Raji (cell line): ENCODE data around the gene SPECC1.

Experiments
- POLR2A ChIP-seq: IDR thresholded peaks from 2 replicates; pipeline ENCODE4 v1.6.1; 2011; ENCODE audit warnings: low read depth, low read length, control low read depth; ENCODE audit not compliant: insufficient read depth

SPECC1 gene

DNA sequence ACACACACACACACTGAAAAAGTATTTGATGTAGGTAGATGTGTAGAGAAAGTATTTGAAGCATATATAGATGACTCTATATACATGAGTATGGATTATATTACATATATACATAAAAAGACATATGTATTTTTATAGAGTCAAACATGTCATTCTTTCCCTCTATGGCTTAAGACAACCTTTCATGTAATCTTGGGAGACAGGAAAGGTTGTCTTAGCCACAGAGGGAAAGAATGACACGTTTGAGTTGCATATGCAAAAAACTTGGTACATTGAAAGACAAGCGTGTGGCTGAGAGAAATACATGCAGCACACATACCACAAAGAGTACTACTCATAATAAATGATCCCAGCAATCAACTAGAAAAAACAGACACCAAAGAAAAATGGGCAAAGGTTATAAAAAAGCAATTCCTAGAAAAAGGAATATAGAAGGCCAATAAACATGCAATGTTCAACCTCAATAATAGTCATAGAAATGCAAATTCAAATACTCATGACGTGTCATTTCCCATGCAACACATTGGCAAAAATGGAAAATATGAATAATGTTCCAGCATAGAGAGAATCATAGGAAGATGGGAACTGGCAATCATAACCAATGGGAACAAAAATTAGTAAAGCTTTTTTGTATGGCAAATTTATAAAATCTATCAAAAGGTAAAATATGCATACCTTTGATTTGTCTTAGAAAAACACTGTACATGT is 69.0 kb downstream of the SPECC1 start:
- TF ChIP-seq POLR2A, result no peak

DNA sequence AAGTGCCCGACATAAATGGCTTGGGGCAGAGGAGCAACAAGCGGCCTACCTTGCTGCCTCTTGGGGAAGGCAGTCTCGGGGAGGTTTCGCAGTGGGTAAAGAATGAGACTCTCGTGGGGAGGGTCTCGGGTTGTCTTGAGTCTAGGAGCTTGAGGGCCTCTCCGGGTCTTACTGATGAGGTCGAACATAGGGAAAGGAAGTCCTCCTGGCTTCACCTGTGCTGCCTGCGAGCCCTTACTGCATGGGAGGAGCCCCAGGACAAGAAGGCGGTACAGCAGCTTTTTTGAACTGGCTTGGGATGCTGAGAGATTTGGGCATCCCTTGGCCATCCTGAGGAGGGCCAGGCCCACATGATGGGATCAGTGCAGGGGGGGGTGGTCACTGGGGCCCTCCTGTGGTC is 71.4 kb downstream of the SPECC1 start:
- TF ChIP-seq POLR2A, result no peak

DNA sequence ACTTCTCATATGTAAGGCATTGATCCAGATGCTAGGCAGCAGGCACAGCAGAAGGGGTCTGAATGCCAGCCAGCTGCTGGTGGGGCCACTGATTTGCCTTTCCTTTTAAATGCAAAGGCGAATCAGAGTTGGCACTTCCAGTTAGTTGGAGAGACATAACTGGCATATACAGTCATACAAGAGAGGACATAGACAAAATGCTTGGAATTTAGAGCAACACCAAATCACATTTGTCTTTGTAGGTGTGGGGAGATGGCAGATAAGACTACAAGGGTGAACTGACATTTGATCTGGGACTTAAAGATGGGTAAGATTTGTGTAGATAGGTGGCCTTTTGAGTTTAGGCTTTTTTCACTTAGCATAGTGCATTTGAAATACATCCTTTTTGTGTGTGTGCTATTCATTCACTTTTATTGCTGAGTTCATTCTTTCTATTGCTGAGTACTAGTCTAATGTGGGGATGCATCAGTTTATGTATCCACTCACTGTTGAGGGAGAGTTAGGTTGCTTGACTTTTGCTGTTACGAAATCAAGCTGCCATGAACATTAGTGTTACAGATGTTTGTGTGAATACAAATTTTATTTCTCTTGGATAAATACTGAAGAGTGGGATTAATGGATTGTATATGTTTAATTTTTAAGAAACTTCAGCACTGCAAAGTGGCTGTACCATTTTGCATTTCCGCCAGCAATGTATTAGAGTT is 74.1 kb downstream of the SPECC1 start:
- TF ChIP-seq POLR2A, result no peak

DNA sequence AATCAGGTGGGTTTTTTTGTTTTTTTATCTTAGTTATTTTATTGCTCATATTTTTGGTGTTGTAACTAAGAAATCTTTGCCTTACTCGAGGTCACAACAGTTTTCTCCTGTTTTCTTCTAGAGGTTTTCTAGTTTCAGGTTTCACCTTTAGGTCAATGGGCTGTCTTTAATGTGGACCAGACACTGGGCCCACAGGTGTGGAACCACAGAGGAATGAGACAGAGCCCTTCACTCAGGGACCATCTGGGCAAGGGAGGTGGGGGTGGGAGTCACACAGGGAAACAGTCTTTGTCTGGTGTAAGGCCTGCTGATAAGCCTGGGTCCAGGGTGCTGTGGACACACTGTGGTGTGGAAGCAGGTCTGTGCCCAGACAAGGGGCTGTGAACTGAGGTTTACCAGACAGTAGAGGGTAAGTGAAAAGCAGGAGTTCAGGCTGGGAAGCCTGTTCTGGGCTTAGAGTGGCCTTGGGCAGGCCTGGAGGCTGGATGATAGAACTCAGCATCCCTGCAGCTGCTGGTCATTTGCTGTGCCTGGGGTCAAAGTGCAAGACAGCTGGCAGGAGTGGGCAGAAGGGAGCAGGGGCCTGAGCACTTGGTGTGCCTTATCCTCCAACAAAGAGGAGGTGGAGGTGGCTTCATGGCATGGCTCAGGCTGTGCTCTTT is 75.6 kb downstream of the SPECC1 start:
- no peak for TF ChIP-seq POLR2A

DNA sequence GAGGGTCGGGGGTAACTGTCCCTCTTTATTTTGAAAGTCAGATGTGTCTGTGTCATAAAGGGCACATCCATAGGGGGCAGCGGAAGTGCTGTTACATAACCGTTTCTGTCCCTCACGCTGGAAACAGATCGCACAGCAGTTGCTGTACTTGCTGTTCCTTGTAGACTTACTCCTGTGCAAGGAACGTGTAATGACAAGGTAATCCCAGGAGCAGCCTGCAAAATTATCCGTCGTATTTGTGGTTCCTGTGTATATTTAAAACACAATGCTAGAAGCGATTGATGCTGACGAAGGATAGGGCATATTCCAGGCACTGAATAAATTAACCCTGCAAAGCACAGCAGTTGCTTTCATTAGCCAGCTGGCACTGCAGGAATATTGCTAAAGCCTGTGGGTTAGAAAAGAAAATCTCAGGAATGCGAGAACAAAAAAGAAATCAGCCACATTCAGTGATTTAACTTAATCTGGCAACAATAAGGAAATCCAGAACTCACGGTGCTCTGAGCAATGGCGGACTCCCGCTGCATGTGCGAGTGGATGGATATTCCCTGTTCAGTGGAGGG is 76.2 kb downstream of the SPECC1 start:
- no peak for TF ChIP-seq POLR2A

DNA sequence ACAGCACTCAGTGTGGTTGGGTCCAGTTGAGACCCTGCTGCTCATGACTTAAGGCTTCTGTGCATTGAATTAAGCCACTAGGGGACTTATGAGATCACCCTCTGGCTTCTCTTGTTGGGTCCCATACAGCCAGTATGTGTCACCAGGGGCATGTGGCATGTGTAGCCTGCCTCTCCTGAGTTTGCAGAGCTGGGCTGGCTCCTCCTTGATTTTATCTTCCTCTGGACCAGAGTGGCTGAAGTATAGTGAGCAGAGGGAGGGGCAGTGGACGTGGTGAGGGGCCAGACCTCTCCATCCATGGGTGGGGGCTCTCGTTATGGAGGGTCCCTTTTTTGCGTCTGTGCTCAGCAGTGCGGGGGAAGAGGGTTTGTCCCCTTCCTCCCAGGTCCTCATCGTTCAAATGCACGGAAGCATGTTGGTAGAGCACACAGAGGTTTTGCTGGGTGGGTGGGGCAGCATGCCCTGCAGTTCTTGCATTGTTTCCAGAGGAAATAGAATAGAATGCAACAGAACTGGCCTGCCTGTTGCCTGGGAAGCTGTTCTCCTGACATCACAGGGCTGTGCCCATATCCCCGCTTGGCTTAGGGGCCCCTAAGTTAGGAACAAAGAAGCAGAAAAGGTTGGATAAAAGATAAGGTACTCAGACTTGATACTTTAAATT is 77.4 kb downstream of the SPECC1 start:
- no peak for TF ChIP-seq POLR2A

DNA sequence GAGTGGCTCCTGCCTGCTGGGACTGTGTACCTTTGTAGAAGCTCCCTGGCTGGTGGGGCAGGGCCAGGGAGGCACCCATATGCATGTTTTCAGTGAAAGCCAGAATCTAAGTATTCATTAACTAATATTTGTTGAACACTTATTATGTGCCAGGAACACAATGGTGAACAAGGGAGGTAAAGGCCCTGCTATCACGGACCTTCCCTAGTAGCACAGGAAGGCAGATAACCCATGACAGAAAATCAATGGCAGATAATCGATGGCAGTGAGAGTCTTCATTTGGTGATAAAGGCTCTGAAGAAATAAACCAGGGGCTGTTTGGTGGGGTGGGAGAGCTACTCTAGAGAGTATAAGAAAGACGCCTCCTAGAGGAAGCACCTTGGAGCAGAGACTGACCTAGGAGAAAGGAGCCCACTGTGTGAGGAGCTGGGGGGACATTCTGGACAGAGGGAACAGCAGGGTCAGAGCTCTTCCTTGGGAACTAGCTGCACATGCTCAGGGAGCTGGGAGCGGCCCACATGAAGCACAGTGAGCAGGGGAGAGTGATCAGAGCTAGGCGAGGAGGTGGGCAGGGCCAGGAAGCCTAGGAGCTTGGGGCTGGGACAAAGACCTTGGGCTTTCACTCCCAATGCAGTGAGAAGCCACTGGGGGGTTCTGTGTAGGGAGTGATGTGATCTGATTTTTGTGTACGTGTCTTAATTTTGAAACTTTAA is 78.5 kb downstream of the SPECC1 start:
- no peak for TF ChIP-seq POLR2A

DNA sequence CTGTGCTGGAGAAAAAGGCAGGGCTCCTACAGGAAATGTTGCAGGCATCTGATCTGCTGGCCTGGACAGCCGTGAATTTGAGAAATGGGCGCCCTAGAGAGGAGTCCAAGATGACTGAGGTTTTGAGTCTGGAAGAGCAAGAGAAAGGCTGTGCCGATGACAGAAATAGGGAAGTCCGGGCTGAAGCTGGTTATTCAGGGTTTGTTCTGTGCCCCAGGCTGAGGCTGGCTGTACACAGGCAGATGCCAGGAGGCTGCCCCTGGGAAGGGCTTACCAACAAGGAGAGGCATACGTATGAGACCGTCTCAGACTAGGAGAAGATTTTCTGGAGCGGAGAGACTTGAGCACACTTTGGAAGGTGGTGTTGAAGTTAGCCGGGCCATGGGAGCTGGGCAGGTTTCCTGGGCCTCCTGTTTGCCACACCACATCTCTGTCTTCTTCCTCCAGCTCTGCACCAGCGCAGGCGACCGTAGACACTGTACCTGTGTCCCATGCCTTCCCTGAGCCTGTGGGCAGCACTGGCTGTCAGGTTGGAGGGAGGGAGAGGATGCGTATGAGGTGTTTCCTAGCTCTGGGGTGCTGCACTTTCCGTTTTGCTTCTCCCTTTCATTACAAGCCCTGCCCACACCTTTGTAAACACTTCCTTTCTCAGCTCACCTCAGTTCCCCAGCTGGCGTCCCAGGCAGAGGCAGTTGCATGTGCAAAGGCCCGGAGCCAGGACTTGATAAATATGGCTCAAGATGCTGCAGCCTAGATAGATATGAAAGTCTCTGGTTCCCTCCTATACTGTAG is 80.8 kb downstream of the SPECC1 start:
- TF ChIP-seq POLR2A, result no peak

DNA sequence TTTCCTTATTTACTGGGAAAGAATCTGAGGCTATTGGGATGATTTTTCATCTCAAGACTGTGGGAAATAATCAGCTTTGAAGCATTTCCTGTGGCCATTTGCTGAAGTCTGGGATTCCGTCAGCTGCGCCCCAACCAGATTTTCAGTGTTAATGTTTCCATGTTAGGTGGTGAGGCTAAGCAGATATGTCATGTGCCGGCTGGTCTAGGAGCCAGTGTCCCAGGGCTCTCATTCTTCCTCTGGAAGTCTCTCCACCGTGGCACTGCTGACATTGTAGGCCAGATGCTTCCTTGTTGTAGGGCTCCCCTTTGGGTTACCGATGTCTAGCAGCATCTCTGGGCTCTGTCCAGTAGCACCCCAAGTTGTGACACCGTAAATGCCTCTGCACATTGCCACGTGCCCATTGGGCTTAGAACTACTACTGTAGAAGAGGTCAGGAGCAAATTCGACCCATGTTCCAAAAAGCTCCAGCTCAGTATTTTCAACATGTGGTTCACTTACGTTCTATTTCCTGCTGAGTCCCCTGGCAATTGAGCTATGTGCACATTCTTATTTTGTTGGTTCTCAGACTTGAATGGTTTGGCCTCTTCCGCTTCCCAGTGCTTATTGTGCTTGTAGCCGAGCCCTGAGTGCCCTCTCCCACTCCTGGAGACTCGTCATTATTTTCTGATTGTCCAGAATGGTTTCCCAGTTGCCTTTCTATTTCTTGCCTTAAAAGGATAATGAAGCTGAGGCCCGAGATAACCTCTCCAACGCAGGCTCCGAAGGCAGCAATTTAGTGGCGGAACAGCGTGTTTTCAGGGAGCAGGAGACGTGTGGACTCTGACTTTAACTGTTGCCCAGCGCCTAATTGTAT is 82.2 kb downstream of the SPECC1 start:
- no peak for TF ChIP-seq POLR2A

DNA sequence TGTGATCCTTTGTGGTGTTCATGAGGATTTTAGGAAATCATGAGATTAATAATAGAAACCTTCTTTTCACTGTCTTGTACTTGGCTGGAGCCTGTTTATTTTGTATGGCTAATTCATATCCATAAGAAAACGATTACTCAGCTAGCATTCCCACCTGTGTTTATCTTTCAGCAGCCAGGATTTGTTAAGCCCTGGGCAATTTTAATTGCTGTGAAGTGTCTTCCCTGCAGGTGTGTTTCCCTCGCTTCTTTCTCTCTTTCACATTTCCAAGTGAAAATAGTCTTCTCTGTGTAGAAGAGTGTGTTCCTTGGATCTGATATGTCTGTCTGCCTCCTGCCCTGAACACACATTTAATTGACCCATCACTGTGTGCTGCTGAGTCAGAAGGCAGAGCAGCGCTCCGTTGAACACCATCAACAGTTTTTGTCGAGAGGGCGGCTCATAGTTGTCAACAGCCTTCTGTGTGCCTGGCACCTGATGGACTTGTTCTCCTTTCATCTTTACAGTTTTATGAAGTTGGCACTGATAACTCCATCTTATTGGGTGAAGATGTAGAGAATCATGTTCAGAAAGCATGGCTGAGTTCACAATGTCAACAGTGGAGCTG is 83.2 kb downstream of the SPECC1 start:
- TF ChIP-seq POLR2A, result no peak

DNA sequence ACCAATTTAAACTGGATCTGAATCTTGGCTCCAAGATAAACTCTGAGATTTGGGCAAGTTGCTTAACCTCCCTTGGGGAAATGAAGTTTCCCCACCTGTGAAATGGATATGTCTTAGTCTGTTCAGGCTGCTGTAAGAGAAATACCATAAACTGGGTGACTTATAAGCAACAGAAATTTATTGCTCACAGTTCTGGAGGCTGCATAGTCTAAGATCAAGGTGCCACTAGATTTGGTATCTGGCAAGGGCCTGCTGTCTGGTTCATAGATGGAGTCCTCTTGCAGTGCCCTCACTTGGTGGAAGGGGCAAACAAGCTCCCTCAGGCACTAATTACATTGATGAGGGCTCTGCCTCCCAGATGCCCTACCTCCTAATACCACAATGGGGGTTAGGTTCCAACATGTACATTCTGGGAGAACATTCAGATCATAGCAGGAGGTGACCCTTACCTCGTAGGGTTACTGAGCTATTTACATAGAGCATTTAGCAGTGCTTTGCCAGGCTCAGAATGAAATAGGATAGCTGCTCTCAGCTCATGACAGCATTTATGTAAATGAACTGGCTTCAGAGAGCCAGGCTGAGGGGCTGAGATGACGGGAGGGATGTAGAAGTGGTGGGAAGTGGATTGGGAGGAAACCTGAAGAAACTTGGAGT is 83.9 kb downstream of the SPECC1 start:
- no peak for TF ChIP-seq POLR2A

DNA sequence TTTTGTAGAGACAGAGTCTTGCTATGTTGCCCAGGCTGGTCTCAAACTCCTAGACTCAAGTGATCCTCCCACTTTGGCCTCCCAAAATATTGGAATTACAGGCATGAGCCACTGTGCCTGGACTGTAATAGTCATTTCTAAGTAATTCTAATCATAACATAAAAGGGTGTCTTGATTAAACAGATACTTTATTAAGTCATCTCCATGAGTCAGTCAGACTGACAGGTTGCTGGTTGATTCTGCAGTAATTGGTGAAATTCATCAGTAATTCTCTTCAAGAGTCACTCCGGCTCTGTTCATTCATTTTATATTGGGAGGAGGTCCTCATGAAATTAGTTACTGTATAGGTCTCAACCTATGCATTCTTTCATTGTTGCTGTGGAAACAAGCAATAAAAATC is 85.6 kb downstream of the SPECC1 start:
- no peak for TF ChIP-seq POLR2A
